ENCODE data around the gene PRSS27.
"Not testable (repeated sequence)": the region's sequence is repeated elsewhere in the genome, so short reads cannot be mapped to it uniquely, and the experiment has no call there.

The PRSS27 gene

DNA sequence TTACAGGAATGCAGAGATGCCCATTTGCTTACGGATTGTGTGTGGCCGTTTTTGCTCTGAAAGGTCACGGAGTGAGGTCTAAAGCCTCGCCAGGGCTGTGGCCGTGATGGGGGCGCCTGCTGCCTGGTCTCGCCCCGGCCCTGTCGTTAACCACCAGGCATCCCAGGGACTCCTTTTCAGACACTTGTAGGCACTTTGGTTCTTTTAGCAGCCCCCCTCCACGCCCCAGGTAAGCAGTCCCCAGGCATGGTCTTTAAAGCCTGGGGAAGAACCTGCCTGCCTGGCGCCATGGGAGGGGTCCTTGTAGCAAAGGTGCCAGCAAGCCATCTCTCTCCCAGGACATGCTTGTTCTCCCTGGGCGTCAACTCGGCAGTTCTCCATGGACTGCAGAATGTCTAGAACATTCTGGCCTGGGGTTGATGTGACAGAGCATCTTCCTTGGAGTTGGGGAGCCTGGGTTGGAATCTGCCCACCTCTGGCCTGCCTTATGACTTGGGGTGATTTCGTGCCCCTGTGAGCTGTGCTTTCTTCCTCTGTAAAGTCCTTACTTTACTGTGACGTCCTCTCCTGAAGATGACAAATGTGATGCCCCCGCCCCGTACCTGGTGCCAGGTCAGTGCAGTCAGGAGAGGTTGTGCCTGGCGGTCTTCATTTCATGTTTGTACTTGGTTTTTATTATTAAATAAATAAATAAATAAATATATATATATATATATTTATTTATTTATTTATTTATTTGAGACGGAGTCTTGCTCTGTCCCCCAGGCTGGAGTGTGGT lies 32.3 kb downstream of the PRSS27 start:
- no peak overlapping the region for H3K27ac ChIP-seq
- DNase-seq (ENCODE audit: low spot score), result no peak
- H3K4me3 ChIP-seq, result no peak overlapping the region
- TF ChIP-seq, protein P1, sequence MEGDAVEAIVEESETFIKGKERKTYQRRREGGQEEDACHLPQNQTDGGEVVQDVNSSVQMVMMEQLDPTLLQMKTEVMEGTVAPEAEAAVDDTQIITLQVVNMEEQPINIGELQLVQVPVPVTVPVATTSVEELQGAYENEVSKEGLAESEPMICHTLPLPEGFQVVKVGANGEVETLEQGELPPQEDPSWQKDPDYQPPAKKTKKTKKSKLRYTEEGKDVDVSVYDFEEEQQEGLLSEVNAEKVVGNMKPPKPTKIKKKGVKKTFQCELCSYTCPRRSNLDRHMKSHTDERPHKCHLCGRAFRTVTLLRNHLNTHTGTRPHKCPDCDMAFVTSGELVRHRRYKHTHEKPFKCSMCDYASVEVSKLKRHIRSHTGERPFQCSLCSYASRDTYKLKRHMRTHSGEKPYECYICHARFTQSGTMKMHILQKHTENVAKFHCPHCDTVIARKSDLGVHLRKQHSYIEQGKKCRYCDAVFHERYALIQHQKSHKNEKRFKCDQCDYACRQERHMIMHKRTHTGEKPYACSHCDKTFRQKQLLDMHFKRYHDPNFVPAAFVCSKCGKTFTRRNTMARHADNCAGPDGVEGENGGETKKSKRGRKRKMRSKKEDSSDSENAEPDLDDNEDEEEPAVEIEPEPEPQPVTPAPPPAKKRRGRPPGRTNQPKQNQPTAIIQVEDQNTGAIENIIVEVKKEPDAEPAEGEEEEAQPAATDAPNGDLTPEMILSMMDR (IDR thresholded peaks at IDR 0.05), result no peak

DNA sequence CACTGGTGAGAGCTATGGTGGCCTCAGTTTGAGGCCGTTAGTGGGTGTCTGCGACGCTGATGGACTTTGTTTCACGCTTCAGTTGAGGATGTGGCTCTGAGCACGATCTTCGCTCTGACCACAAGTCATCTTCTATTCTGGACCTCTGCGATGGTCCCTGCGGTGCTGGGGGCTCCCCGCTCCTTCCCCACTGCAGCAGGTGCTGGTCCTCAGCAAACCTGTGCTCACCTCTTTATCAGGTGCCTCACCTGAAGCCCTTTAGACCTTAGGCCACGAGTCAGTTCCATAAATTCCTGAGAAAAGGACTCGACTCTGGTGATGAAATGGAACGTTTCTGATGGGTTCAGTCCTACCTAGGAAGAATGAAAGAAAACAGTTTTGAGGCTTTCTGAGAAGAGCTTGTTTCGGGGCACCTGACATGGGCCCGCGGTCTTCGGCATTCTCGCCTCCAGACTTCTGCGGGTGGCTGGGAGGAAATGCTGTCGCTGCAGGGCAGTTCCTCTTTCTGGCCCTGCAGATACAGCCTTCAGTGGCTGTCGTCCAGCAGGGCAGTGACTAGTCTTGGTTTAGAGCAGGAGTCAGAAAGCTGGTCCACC lies 33.0 kb downstream of the PRSS27 start:
- Histone ChIP-seq H3K4me3 (no peak overlapping the region), H3K27ac (peak overlapping the region in 1 of 2 donors; percentile 41)
- TF ChIP-seq, protein P1 (IDR thresholded peaks at IDR 0.05), result no peak
- no peak for DNase-seq (ENCODE audit: low spot score)

DNA sequence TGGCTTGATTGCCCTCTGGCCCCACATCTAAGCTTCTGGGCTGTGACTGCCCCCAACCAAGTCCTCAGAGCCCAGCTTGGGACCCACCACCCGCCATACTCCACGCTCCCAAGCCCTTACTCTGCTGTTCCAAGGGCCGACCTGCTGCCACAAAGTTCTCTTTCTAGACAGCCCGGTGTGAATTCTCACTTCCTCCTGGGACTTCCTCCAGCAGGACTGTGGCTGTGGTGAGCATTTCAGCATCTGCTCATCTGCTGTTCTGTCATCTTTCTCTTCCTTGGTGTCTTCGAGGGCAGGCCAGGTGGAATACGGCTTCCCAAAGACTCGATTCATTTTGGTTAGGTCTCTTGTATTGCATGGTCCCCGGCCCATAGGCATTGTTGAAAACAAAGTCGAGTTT lies 33.9 kb downstream of the PRSS27 start:
- not testable (repeated sequence) for H3K4me3 ChIP-seq; DNase-seq (ENCODE audit: low spot score); H3K27ac ChIP-seq

DNA sequence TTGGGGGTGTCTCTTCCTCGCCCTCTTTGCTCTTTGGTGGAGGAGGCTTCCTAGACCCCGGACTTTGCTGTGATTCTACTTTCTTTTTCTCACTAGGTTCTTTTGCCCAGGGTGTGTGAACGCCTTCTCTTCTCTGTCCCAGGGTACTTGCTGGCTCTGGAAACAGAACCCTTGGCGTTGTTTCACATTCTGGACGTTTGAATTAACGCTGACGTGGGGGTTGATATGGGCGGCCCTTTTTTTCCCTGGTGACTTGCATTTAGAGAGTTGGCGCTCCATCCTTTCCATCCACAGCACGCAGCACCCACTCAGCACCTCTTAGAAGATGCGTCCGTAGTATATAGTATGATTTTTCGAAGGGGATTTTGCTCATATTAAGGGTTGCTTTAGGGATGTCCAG lies 37.0 kb downstream of the PRSS27 start:
- H3K4me3 ChIP-seq, result peak overlapping the region; percentile 88
- DNase-seq (ENCODE audit: low spot score), result not testable (repeated sequence)
- peak overlapping the region; percentile 66 to 85 for H3K27ac ChIP-seq

DNA sequence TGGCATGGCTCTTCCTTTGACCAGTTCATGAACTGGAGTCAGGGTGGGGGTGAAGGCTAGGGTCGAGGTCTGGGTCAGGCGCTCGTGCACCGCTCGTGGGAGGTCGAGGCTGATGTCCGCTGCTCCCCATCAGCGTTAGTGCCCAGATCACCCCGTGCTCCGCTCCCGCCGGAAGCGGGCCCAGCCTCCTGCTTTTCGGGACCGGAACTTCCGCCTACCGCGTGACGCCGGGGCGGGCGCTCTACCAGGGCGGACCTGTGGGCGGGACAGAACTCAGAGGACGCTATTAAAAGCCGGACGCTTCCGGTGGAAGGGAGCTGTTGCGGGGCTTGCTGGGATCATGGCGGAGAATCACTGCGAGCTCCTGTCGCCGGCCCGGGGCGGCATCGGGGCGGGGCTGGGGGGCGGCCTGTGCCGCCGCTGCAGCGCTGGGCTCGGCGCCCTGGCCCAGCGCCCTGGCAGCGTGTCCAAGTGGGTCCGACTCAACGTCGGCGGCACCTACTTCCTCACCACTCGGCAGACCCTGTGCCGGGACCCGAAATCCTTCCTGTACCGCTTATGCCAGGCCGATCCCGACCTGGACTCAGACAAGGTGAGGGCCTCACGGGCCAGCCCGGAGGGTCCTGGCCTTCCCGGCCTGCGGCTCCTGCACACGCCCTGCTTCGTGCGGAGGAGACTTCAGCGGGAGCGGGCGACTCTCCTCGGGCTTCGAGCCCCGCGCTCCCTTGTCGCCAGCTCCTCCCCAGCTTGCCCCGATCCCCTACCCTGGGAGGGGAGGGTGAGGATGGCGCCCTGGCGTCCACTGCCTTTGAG lies 37.6 kb downstream of the PRSS27 start, which contains the start of gene KCTD5:
TSS of gene KCTD5 (plus strand) at position 315 of the 813 bp plus-strand sequence. CDS start at position 341, 26 bp downstream.
- DNase-seq (ENCODE audit: low spot score), result peak; percentile 97
- TF ChIP-seq, protein P1 (IDR thresholded peaks at IDR 0.05), result no peak
- Histone ChIP-seq H3K4me3 (peak within 1 kb of the TSS; percentile 88), H3K27ac (peak within 1 kb of the TSS; percentile 66 to 85)

DNA sequence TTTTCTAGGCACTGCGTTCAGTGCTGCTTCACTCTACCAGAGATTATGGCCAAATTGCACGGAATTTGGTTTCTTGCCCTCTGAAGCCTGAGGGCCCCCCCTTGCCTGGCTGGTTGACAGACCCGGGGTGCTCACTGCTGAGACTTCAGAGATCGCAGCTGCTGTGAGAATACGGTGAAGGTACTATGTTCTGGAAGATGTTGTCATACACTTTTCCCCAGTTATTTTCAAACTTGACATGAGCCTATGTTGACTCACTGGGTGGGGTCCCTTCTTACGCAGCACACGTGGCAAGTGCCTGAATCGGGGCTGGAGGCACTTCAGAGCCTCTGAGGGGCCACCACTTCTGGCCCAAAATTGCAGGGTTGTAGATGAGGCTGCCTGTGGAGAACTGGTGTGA lies 39.7 kb downstream of the PRSS27 start:
- not testable (repeated sequence) for H3K27ac ChIP-seq; H3K4me3 ChIP-seq; DNase-seq (ENCODE audit: low spot score)

DNA sequence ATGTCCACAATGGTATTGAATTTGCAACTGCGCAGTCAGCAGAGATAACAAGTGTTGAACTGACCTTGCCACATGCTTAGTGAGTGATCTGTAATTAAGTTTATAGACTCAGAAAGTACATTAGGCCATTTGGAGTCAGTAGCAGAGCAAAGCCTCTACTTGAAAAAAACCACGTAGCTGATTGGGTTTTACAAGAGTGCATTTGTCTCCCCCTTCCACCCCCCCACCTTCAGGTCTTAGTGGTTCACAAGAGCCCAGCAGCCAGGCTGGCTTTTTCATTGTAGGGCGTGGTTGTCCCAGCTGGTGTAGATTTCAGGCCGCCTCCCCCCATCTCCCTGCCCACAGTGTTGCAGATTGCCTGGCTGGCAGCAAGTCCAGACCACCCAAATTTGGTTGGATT lies 40.1 kb downstream of the PRSS27 start:
- H3K27ac ChIP-seq; H3K4me3 ChIP-seq; DNase-seq (ENCODE audit: low spot score): not testable (repeated sequence)

DNA sequence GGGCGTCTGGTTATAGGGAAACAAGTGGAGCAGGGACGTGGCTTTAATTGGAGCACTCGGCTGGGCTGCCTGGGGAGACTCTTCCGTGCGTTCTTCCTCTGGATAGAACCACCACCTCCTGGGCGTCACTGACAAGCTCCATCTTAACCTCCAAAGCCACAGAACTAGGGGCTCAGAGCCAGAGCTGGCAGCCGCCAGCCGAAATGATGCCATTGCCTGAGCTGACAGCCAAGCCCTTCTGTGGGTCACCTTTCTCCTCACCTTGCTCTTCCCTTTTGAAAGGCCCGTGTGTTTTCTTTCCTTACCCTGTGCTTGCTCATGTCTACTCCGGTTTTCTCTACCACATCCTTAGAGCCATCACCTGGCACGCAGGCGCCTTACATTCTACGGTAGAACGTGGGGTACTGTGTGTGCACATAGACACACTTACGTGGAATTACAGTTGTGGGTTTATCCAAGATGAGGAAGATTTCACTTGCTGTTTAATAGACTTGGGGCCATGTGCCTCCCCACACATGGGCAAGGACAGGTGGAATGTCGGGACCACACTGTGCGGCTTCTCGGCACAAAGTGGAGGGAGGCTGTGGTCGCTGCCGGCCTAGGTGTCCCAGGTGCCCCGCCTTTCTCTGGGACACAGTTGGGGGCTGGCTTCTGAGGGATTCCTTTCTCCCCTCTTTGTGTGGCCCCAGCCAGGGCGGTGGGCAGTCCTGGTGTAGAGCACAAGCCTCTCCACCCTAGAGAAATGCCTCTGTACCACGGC lies 41.6 kb downstream of the PRSS27 start:
- not testable (repeated sequence) for H3K27ac ChIP-seq; H3K4me3 ChIP-seq; DNase-seq (ENCODE audit: low spot score)

DNA sequence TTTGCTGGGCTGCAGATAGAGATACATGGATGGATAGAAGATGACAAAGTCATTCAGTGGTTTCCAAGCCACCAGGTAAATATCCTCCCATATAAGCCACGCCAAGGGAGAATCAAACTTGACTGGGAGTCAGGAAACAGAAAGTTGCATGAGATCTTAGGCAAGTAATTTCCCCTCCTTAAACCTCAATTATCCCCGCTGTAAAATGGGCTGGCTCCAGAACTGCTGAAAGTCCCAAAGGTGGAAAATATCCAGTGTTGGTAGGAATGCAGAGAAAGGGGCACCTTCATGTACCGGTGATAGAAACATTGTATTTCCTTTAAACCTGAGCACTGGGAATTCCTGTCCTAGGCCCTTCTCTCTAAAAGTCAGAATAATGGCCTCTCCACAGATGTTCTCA lies 43.1 kb downstream of the PRSS27 start:
- not testable (repeated sequence) for H3K4me3 ChIP-seq; H3K27ac ChIP-seq; DNase-seq (ENCODE audit: low spot score)

Measured in coronary artery (tissue), 2 donors.